Stimulated activated CD8-positive, alpha-beta memory T cell treated with anti-CD3 and anti-CD28 coated beads, Interleukin-7, amount 100 ng/mL, for 48 hours (primary cell): ENCODE results near the gene KDM3A.

ENCODE experiments used
- DNase-seq, 2 donors: peaks; one replicate each; pipeline ENCODE4 v3.0.0-alpha.2; 2020; ENCODE audit warnings: low read depth in 1 of 2; ENCODE audit errors: extremely low read depth in 1 of 2

KDM3A gene

DNA sequence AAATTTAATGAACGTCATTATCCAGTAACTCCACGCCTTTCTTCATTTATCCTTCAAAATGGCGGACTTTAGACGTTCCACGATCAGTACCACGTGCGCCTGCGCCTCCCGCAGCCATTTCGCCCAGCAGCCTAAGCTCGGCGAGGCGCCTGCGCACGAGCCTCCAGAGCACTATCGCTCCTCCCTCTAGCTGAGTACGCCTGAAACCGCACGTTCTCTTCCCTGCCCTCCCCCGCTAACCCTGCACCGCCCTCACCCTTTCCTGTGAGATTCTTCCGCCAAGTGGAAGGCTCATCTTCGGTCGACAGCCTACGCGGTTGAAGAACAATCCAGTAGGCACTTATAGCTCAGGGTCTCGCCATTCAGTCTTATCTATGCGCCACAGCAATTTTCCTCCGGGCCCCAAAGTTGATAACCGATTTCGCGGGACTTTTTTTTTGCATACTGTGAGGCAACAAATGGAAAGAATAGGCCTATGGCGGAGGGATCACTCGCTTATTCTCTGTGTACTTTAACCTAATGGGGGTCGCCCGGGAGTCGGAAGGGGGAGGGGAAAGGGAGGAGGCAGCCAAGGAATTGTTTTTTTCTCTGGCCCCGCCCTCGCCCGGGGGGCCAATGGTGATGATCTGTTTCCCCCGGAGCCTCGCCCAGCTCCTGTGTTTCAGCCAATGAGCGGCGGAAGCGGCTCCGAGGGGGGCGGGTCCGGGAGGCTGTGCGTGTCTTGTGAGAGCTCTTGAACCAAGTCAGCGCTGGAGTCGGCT is at the start of gene KDM3A:
Gene KDM3A (plus strand): TSS at position 741 of the 761 bp plus-strand sequence. CDS start 677 bp downstream, outside the sequence.
- DNase-seq: peak; percentile 98 to 99

DNA sequence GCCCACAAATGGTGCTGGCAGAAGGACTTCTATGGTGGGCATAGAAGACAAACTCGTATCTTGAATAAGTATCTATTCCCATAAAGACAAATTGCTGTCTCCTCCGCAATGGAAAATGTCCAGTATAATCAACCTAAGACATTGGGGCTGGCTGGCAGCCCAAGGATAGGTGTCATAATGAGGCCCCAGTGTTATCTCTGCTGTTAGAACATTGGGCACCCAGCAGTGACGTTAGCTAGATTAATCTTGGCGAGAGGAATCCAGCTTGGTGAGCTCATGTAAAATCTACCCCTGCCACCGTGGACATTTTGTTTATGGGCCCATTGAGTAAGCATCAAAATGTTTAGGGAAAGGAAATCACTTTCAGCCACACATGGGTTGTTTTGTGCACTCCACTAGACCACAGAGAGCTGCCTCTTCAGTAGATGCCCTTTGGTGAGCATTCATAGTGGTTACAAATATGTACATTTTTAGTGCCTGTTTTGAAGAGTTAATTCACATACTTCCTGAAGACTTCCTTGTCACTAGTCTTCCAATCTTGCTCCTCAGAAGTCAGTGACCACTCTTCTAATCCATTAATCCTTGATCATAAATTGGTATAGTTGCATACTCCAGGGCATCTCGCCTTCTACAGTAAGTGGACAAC is 48.2 kb upstream of the KDM3A start:
- no peak for DNase-seq

- no peak for DNase-seq
Observed at GRCh38 chr2:86393521-86394491, 47.4 kb upstream of the KDM3A start.

DNA sequence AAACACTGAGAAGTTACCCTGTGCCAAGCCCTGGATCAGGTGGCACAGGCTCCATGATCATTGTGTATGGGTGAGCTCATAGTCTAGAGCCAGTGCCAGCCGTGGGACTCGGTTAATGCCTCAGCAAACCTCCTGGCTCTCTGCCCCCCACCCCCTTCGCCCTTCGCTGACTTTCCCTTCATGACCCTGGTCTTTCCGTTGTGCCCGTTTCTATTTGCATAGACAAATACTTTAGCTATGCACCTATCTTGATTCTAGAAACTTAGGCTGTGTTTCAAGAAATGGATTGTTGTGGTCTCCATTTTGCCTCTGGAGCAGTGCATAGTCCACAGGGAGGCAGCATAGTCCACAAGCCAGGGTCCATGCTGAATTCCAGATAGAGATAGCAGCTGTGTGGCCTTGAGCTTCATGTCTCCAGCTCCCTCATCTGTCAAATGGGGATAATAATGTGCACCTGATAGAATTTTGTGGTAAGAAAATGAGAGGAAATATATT is 44.8 kb upstream of the KDM3A start:
- DNase-seq: no peak

- DNase-seq: no peak
Observed at GRCh38 chr2:86397986-86398385, 43.2 kb upstream of the KDM3A start.

- no peak for DNase-seq
Observed at GRCh38 chr2:86398500-86399474, 42.4 kb upstream of the KDM3A start.

GRCh38 chr2:86400321-86400720 is 40.9 kb upstream of the KDM3A start:
- no peak for DNase-seq

DNA sequence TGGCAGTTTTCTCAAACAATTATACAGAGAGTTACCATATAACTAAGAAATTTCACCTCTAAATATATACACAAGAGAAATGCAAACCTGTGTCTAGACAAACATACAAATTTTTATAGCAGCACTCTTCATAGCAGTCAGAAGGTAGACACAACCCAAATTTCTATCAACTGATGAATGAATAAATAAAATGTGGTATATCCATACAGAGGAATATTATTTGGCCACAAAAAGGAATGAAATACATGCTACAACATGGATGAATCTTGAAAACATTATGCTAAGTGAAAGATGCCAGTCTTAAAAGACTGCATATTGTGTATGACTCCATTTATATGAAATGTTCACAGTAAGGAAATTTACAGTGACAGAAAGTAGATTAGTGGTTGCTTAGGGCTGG is 30.6 kb upstream of the KDM3A start:
- DNase-seq: no peak

- DNase-seq: no peak
Observed at GRCh38 chr2:86411396-86411795, 29.8 kb upstream of the KDM3A start.

- DNase-seq: no peak
Observed at GRCh38 chr2:86412007-86412406, 29.2 kb upstream of the KDM3A start.

- no peak for DNase-seq
Observed at GRCh38 chr2:86413296-86414094, 27.7 kb upstream of the KDM3A start.

GRCh38 chr2:86414996-86415395 is 26.2 kb upstream of the KDM3A start:
- no peak for DNase-seq

- DNase-seq: no peak
Observed at GRCh38 chr2:86416146-86416545, 25.0 kb upstream of the KDM3A start.

DNA sequence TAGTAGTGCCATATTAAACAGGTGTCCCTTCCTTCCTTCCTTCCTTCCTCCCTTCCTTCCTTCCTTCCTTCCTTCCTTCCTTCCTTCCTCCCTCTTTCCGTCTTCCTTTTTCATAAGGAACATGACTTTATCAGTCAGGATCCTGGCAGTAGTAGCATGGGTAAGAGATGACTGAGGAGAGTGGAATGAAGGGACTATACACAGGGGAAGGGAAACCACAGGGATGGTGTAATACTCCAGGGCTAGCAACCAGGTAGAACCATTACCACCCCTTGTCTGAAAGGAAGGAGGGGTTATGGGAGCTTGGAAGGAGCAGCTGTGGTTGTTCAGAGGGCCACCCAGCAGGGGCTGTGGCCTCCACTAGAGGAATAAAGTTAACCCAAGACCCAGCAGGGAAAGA is 23.2 kb upstream of the KDM3A start:
- no peak for DNase-seq

DNA sequence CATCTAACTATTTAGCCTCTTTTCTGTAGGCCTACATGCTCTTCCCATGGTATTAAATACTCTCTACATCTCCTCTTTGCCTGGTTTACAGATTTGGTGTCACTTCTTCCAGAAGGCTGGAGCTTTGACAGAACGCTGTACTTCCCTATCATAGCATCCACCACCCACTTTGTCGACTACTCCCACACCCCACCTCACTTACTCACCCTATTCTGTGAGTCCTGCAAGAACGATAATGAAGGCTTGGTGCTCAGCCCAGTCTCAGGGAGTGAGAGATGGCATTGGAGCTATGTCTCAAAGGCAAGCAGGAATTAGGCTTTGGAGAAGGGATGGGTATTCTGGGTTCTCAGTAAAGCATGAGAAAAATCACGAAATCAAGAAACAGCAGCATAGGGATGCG is 20.3 kb upstream of the KDM3A start:
- DNase-seq: no peak

GRCh38 chr2:86426271-86426670 is 14.9 kb upstream of the KDM3A start:
- no peak for DNase-seq

DNA sequence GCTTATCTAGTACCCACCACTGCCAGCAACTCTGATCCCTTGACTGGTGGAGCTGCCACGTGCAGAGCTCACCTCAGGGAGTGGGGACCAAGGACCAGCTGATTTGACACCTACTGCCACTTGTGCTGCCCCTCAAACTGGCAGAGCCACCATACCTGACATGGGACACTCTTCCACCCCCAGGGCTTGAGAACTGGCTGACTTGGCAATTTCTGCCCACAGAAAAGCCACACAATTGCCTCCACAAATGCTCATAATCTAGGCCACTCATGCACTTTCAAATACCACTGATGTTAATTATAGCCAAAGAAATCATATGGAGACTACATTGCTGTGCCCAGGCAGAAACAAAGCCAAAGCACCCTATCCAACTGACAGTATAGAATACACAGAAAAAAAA is 11.8 kb upstream of the KDM3A start:
- DNase-seq: no peak

GRCh38 chr2:86430368-86430767 is 10.8 kb upstream of the KDM3A start:
- no peak for DNase-seq

GRCh38 chr2:86433137-86433536 is 8.0 kb upstream of the KDM3A start:
- no peak for DNase-seq
